Medulla oblongata (tissue), 1 donor: Measurements from ENCODE around the gene SCRN1.
A peak's percentile ranks its signal among the peaks of the same experiment; 100 is the strongest.

Experiments
- DNase-seq: peaks from one replicate; pipeline ENCODE4 v3.0.0-alpha.2; 2015; ENCODE audit errors: extremely low spot score

SCRN1 gene

DNA sequence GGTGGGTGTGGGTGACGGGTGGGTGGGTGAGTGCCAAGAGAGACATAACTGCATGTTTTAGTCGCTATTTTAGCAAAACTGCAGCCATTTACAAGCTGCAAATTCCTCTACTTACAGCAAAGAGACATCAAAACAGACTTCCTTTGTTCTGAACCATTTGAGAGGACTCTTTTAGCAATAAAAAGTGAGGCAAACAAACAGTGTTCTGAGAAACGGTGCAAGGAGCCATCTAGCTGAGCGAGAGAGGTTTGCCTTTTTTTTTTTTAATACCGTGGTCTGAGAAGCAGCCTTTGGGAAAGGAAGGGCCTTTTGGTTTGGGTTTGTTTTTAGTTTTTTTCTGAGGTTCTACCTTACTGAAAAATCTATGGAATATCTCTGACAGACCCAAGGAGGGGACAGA is 62.9 kb downstream of the SCRN1 start:
- peak; percentile 72 for DNase-seq

DNA sequence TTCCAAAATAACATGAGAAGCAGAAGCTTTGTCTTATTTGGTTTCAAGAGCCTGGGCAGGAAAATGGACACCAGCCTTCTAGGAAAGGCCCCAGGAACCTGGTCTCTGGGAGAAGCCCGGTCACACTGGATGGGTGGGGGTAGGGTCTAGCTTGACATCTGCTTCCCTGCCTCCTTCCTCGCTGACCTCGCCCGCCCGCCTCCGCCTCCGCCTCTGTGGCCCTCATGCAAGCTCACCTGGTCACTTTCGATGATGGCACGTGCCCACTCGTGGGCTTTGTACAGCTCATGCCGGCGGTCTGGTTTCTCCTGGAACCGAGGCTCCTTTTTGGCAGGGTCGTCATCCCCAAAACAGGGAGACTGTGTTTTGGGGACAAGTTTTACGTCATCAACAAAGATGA is 63.4 kb downstream of the SCRN1 start:
- DNase-seq: no peak

- no peak for DNase-seq
These were observed 64.9 kb downstream of the SCRN1 start for GRCh38 chr7:29924684-29925083.

DNA sequence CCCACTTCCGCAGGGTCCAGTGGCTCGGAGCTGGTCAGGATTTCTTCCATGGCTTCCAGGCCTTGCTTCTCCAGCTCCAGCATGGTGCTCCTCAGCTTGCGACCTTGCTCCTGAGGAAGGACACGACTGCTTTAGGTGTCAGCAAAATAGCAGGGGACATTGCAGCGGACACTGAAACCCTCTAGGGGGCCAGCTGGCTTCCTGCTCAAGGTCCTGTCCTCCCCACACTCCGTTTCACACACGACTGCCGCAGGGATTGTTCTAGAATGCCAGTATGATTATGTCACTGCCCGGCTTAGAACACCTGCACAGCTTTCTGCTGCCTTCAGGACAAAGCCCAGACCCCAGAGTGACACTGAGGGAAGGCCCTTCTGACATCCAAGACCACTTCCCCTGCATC is 65.6 kb downstream of the SCRN1 start:
- DNase-seq: no peak

DNA sequence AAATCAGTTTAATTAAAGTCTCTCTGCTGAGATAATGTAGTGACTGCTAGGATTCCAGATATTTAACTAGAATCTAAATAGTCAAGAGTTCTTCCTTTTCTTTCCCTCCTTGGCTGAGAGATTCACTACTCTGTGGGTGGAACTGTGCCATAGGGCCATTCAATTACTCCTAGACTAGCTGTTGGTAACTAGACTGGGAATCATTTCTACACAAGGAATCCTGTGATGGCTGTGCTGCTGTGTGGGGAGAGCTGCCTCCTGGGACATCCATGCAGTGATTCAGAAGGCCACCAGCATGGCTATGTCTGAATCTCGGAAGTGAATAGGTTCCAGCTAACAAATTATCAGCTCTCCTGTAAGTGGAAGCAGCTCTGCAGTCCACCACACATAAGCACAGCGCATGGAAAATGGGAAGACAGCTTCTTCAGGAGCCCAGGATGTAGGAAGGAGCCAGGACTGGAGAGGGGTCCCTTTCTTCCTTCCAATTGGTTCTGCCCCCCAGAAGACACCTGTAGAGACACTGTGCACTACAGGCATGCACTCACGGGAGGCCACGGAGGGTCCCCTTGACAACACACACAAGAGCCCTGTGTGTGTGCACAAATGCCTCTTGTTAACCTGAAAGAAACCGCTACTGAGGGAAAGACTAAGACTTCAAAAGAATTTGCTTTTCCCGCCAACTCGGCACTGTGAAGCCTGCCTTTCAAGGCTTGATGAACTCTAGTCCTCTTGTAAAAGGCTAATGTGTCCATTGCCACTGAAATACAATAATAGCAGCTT is 66.5 kb downstream of the SCRN1 start:
- peak; percentile 67 for DNase-seq

- DNase-seq: peak; percentile 80
These were observed 68.1 kb downstream of the SCRN1 start for GRCh38 chr7:29921404-29922010.

- DNase-seq: no peak
These were observed 69.1 kb downstream of the SCRN1 start for GRCh38 chr7:29920491-29920890.

GRCh38 chr7:29919790-29920189 is 69.8 kb downstream of the SCRN1 start:
- DNase-seq: no peak

- no peak for DNase-seq
These were observed 70.8 kb downstream of the SCRN1 start for GRCh38 chr7:29918850-29919249.

DNA sequence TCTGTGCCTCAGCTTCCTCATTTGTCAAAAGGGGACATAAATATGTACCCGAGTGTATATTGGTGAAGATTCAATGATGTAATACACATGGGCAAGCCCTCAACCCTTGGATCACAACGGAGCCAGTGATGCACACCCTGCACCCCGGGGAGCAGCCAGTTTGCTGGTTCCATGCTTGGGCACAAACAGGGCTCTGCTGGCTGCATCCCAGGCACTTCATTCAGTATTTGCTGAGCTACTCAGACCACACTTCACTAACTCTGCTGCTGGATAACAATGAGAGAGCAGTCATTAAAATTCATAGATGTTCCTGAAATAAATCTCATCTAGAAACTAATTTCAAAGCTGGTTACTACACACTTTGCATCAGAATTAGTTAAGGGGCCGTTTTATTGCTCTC is 72.0 kb downstream of the SCRN1 start:
- peak; percentile 43 for DNase-seq

DNA sequence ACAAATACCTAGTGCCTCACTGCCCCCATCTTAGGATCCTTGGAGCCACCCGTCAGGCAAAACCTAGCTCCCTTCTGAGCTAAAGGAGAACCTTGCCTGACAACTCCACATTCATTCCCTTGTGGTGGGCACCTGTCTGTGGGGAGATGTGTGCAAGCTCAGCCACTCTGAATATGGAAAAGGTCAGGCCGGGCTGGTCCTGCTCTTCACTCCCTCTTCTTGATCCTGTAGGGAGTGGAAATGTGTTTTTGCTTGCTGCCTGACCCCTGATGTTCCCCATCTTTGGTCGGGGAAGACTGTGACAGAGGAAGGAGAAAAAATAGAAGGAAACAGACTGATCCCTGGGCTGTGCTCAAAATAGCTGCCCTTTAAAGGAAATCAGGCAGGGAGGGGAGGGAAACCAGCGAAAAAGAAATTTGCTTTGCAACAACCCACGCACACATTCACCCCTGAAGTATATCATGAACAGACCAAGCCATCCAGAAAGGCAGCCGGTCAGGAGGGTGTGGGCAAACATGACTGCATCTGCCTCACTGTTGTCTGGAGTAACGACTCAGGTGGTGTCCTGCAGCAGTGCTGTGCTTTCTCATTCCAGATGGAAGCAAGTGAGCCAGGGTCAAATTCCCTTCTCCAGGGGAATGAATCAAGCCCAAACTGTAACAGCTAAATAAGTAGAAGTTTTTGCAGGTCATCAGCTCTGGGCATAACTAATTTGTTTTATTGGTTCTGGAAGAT is 74.0 kb downstream of the SCRN1 start:
- no peak for DNase-seq

- no peak for DNase-seq
These were observed 75.4 kb downstream of the SCRN1 start for GRCh38 chr7:29914180-29914579.

DNA sequence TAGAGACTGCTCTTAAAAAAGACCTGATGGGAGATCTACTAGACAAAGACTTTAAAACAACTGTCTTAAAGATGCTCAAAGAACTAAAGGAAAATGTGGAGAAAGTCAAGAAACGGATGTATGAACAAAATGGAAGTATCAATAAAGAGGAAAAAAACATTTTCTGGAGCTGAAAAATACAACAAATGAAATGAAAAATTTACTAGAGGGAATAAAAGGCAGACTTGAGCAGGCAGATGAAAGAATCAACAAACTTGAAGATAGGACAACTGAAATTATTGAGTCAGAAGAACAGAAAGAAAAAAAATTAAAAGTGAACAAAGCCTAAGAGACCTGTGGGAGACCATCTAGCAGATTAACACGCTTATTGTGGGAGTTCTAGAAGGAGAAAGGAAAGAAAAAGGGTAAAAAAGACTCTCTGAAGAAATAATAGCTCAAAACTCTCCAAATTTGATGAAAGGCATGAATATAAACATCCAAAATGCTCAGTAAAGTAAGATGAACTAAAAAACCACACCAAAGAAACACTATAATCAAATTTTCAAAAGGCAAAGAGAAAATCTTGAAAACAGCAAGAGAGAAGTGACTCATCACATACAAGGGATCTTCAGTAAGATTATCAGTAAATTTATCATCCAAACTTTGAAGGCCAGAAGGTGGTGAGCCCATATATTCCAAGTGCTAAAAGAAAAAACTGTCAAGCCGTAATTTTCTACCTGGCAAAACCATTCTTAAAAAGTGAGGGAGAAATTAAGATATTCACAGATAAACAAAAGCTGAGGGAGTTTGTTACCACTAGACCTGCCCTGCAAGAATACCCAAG is 83.2 kb downstream of the SCRN1 start:
- no peak for DNase-seq

DNA sequence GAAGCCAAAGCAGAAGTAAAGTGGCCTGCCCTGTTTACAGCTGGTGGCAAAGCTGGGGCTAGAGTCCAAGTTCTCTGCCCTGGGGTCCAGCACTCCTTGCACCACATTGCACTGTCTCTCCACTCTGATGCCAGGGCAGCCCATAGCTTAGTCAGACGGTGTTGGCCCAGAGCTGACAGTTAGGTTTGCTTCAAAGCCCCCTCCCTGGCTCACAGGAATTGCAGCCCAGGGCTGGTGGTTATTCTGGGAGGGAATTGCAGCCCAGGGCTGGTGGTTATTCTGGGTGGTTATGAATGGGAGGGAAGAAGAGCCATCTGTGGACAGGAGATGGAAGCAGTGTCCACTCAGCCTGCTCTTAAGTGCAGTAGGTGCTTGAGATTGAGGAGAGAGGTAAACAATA is 88.9 kb downstream of the SCRN1 start:
- no peak for DNase-seq

DNA sequence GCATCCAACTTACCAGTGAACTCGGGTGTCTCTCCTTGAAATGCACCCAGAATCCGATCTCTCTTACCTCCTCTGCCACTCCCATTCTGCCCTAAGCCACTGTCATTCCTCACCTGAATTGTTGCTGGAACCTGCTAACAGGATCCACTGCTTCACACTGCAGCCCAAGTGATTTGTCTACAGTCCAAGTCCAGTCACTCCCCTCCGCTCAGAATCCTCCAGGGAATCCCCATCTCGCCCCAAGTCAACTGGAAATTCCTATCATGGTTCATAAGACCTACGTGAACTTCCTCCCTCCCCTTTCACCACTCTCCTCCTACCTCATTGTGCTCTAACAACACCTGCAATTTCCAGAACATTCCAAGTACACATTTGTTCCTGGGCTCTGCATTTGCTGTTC is 91.3 kb downstream of the SCRN1 start:
- DNase-seq: no peak

DNA sequence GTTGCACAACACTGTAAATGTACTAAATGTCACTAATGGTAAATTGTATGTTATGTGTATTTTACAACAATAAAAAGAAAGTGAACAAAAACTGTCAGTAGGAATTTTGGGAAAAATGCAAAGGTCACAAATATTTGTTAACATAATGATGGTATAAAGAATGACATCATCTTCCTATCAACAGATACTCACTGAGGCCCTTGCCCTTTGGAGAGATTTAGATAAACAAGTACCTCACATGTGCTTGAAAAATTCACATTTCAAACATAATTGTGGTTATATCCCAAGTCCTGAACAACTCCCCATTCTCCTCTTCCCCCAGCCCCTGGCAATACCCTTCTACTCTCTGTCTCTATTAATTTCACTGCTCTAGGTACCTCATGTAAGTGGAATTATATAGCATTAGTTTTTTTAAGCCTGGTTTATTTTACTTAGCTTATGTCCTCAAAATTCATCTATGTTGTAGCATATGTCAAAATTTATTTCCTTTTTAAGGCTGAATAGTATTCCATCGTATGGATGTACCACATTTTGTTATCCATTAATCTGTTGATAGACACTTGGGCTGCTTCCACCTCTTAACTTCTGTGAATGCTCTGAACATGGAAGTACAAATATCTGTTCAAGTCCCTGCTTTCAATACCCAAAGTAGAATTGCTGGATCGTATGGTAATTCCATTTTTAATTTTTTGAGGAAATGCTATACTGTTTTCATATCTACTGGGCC is 92.8 kb downstream of the SCRN1 start:
- no peak for DNase-seq

GRCh38 chr7:29895559-29895958 is 94.0 kb downstream of the SCRN1 start:
- no peak for DNase-seq

DNA sequence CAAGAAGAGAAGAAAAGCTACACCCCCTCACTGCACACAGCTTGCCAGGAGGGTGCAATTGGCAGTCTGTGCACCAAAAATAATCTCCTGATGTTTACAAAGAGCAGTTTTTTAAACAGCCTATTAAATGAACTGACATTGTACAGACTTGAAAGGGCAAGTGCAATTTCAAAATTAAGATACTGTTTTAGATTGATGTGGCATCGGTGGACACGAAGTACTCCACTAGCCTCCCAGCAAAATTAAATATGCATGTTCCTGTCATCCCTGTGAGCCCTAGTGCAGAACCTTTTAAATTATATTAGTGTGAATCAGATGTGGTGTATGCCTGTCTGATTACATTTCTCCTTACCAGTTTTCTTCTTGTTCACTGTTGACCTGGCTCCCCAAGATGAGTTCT is 95.3 kb downstream of the SCRN1 start:
- no peak for DNase-seq

DNA sequence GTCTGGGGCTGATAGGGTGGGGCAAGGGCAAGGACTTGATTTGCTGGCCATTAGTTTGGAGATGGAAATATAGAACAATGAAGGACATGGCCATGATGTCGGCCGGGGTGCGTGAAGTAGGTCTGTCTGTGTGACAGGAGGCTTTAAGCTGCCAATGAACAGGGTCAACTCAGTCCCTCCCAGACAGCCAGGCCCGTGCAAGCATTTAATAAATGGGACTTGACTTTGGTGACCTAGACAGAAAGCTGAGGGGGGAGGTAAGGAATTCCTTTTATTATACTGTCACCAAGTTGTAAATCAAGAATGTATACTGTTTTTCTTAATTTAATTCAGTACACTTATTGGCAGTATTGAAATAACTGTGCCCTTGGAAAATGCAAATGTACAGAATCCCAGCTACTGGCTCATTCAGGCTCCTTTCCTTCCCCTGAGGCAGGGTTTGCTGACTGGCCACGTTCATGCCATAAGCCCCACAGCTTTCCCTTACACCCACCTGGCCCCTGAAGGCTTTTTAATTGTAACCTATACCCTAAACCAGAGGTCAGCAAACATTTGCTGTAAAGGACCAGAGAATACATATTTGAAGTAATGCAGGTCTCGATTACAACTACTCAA is 96.1 kb downstream of the SCRN1 start:
- DNase-seq: no peak

- DNase-seq: no peak
These were observed 97.4 kb downstream of the SCRN1 start for GRCh38 chr7:29892231-29892630.

GRCh38 chr7:29891766-29892165 is 97.8 kb downstream of the SCRN1 start:
- DNase-seq: no peak
